ENCODE measurements around the gene PAPPA. TPM values are rescaled to one million over a fixed set of nuclear protein-coding genes. Genes with fewer than 3 reads are reported as not detected.

Gene PAPPA
- total RNA-seq, 1 donor from 2014 or later = 0.52 TPM

GRCh38 chr9:116269250-116269649 lies 115.7 kb downstream of the PAPPA start:
- H3K27ac ChIP-seq (ENCODE audit: low read depth, low read length) = no peak overlapping the region

GRCh38 chr9:116270546-116270945 lies 117.0 kb downstream of the PAPPA start:
- Histone ChIP-seq H3K4me3 (ENCODE audit: low read length in 3 of 3) (no peak overlapping the region), H3K27me3 (ENCODE audit: control insufficient read depth in 3 of 3, insufficient read depth in 3 of 3, low read length in 3 of 3) (peaks cover 0 to 3% (median 0%) of the 10 kb centered on the region in 3 donors), H3K27ac (ENCODE audit: low read depth, low read length) (no peak overlapping the region), H3K9ac (ENCODE audit: low read depth in 1 of 3, low read length in 3 of 3) (no peak overlapping the region), H3K36me3 (ENCODE audit: control insufficient read depth in 3 of 3, insufficient read depth in 3 of 3, low read length in 3 of 3) (no peaks in the 10 kb centered on the region), H3K9me3 (ENCODE audit: control insufficient read depth in 3 of 3, low read length in 3 of 3) (no peaks in the 10 kb centered on the region), H3K4me1 (ENCODE audit: control insufficient read depth in 3 of 3, insufficient read depth in 3 of 3, low read length in 3 of 3) (no peaks in the 10 kb centered on the region)

More at GRCh38 chr9:116269250-116269649, 115.7 kb downstream of the PAPPA start:
- no peak overlapping the region for H3K9ac ChIP-seq (ENCODE audit: low read depth in 1 of 3, low read length in 3 of 3)
- H3K36me3 ChIP-seq (ENCODE audit: control insufficient read depth in 3 of 3, insufficient read depth in 3 of 3, low read length in 3 of 3) = no peaks in the 10 kb centered on the region
- H3K27me3 ChIP-seq (ENCODE audit: control insufficient read depth in 3 of 3, insufficient read depth in 3 of 3, low read length in 3 of 3) = no peaks in the 10 kb centered on the region
- no peaks in the 10 kb centered on the region for H3K9me3 ChIP-seq (ENCODE audit: control insufficient read depth in 3 of 3, low read length in 3 of 3)
- H3K4me1 ChIP-seq (ENCODE audit: control insufficient read depth in 3 of 3, insufficient read depth in 3 of 3, low read length in 3 of 3) = no peaks in the 10 kb centered on the region
- no peak overlapping the region for H3K4me3 ChIP-seq (ENCODE audit: low read length in 3 of 3)

- Histone ChIP-seq H3K9me3 (ENCODE audit: control insufficient read depth in 3 of 3, low read length in 3 of 3) (no peaks in the 10 kb centered on the region), H3K9ac (ENCODE audit: low read depth in 1 of 3, low read length in 3 of 3) (no peak overlapping the region), H3K27me3 (ENCODE audit: control insufficient read depth in 3 of 3, insufficient read depth in 3 of 3, low read length in 3 of 3) (peaks cover 0 to 5% (median 0%) of the 10 kb centered on the region in 3 donors), H3K36me3 (ENCODE audit: control insufficient read depth in 3 of 3, insufficient read depth in 3 of 3, low read length in 3 of 3) (no peaks in the 10 kb centered on the region), H3K27ac (ENCODE audit: low read depth, low read length) (no peak overlapping the region), H3K4me1 (ENCODE audit: control insufficient read depth in 3 of 3, insufficient read depth in 3 of 3, low read length in 3 of 3) (no peaks in the 10 kb centered on the region), H3K4me3 (ENCODE audit: low read length in 3 of 3) (no peak overlapping the region)
Measured at GRCh38 chr9:116271340-116271739, 117.7 kb downstream of the PAPPA start.

- Histone ChIP-seq H3K4me3 (ENCODE audit: low read length in 3 of 3) (no peak overlapping the region), H3K4me1 (ENCODE audit: control insufficient read depth in 3 of 3, insufficient read depth in 3 of 3, low read length in 3 of 3) (no peaks in the 10 kb centered on the region), H3K9me3 (ENCODE audit: control insufficient read depth in 3 of 3, low read length in 3 of 3) (no peaks in the 10 kb centered on the region)
Measured at GRCh38 chr9:116271991-116272390, 118.4 kb downstream of the PAPPA start.

GRCh38 chr9:116274293-116274692 lies 120.7 kb downstream of the PAPPA start:
- no peak overlapping the region for H3K9ac ChIP-seq (ENCODE audit: low read depth in 1 of 3, low read length in 3 of 3)

More at GRCh38 chr9:116271991-116272390, 118.4 kb downstream of the PAPPA start:
- peaks cover 0 to 5% (median 0%) of the 10 kb centered on the region in 3 donors for H3K27me3 ChIP-seq (ENCODE audit: control insufficient read depth in 3 of 3, insufficient read depth in 3 of 3, low read length in 3 of 3)
- H3K27ac ChIP-seq (ENCODE audit: low read depth, low read length) = no peak overlapping the region
- no peaks in the 10 kb centered on the region for H3K36me3 ChIP-seq (ENCODE audit: control insufficient read depth in 3 of 3, insufficient read depth in 3 of 3, low read length in 3 of 3)
- no peak overlapping the region for H3K9ac ChIP-seq (ENCODE audit: low read depth in 1 of 3, low read length in 3 of 3)

GRCh38 chr9:116275418-116276195 lies 122.0 kb downstream of the PAPPA start:
- no peaks in the 10 kb centered on the region for H3K4me1 ChIP-seq (ENCODE audit: control insufficient read depth in 3 of 3, insufficient read depth in 3 of 3, low read length in 3 of 3)
- H3K27me3 ChIP-seq (ENCODE audit: control insufficient read depth in 3 of 3, insufficient read depth in 3 of 3, low read length in 3 of 3) = peaks cover 0 to 5% (median 0%) of the 10 kb centered on the region in 3 donors
- no peak overlapping the region for H3K27ac ChIP-seq (ENCODE audit: low read depth, low read length)
- no peaks in the 10 kb centered on the region for H3K36me3 ChIP-seq (ENCODE audit: control insufficient read depth in 3 of 3, insufficient read depth in 3 of 3, low read length in 3 of 3)
- H3K9me3 ChIP-seq (ENCODE audit: control insufficient read depth in 3 of 3, low read length in 3 of 3) = no peaks in the 10 kb centered on the region
- no peak overlapping the region for H3K4me3 ChIP-seq (ENCODE audit: low read length in 3 of 3)
- H3K9ac ChIP-seq (ENCODE audit: low read depth in 1 of 3, low read length in 3 of 3) = no peak overlapping the region

More at GRCh38 chr9:116274293-116274692, 120.7 kb downstream of the PAPPA start:
- no peak overlapping the region for H3K4me3 ChIP-seq (ENCODE audit: low read length in 3 of 3)
- peaks cover 0 to 5% (median 0%) of the 10 kb centered on the region in 3 donors for H3K27me3 ChIP-seq (ENCODE audit: control insufficient read depth in 3 of 3, insufficient read depth in 3 of 3, low read length in 3 of 3)
- H3K27ac ChIP-seq (ENCODE audit: low read depth, low read length) = no peak overlapping the region
- no peaks in the 10 kb centered on the region for H3K4me1 ChIP-seq (ENCODE audit: control insufficient read depth in 3 of 3, insufficient read depth in 3 of 3, low read length in 3 of 3)
- H3K9me3 ChIP-seq (ENCODE audit: control insufficient read depth in 3 of 3, low read length in 3 of 3) = no peaks in the 10 kb centered on the region
- H3K36me3 ChIP-seq (ENCODE audit: control insufficient read depth in 3 of 3, insufficient read depth in 3 of 3, low read length in 3 of 3) = no peaks in the 10 kb centered on the region

GRCh38 chr9:116276196-116276493 lies 122.6 kb downstream of the PAPPA start:
- Histone ChIP-seq H3K9me3 (ENCODE audit: control insufficient read depth in 3 of 3, low read length in 3 of 3) (no peaks in the 10 kb centered on the region), H3K27ac (ENCODE audit: low read depth, low read length) (no peak overlapping the region), H3K36me3 (ENCODE audit: control insufficient read depth in 3 of 3, insufficient read depth in 3 of 3, low read length in 3 of 3) (no peaks in the 10 kb centered on the region), H3K4me1 (ENCODE audit: control insufficient read depth in 3 of 3, insufficient read depth in 3 of 3, low read length in 3 of 3) (no peaks in the 10 kb centered on the region), H3K27me3 (ENCODE audit: control insufficient read depth in 3 of 3, insufficient read depth in 3 of 3, low read length in 3 of 3) (peaks cover 0 to 5% (median 0%) of the 10 kb centered on the region in 3 donors), H3K4me3 (ENCODE audit: low read length in 3 of 3) (no peak overlapping the region), H3K9ac (ENCODE audit: low read depth in 1 of 3, low read length in 3 of 3) (no peak overlapping the region)

- no peak overlapping the region for H3K27ac ChIP-seq (ENCODE audit: low read depth, low read length)
- no peak overlapping the region for H3K4me3 ChIP-seq (ENCODE audit: low read length in 3 of 3)
- H3K4me1 ChIP-seq (ENCODE audit: control insufficient read depth in 3 of 3, insufficient read depth in 3 of 3, low read length in 3 of 3) = no peaks in the 10 kb centered on the region
- no peaks in the 10 kb centered on the region for H3K36me3 ChIP-seq (ENCODE audit: control insufficient read depth in 3 of 3, insufficient read depth in 3 of 3, low read length in 3 of 3)
- H3K9me3 ChIP-seq (ENCODE audit: control insufficient read depth in 3 of 3, low read length in 3 of 3) = no peaks in the 10 kb centered on the region
- H3K9ac ChIP-seq (ENCODE audit: low read depth in 1 of 3, low read length in 3 of 3) = no peak overlapping the region
- peaks cover 0 to 5% (median 0%) of the 10 kb centered on the region in 3 donors for H3K27me3 ChIP-seq (ENCODE audit: control insufficient read depth in 3 of 3, insufficient read depth in 3 of 3, low read length in 3 of 3)
Measured at GRCh38 chr9:116276651-116277121, 123.1 kb downstream of the PAPPA start.

- Histone ChIP-seq H3K4me1 (ENCODE audit: control insufficient read depth in 3 of 3, insufficient read depth in 3 of 3, low read length in 3 of 3) (no peaks in the 10 kb centered on the region), H3K4me3 (ENCODE audit: low read length in 3 of 3) (no peak overlapping the region), H3K36me3 (ENCODE audit: control insufficient read depth in 3 of 3, insufficient read depth in 3 of 3, low read length in 3 of 3) (no peaks in the 10 kb centered on the region), H3K9ac (ENCODE audit: low read depth in 1 of 3, low read length in 3 of 3) (no peak overlapping the region), H3K27me3 (ENCODE audit: control insufficient read depth in 3 of 3, insufficient read depth in 3 of 3, low read length in 3 of 3) (peaks cover 0 to 5% (median 0%) of the 10 kb centered on the region in 3 donors), H3K27ac (ENCODE audit: low read depth, low read length) (no peak overlapping the region), H3K9me3 (ENCODE audit: control insufficient read depth in 3 of 3, low read length in 3 of 3) (no peaks in the 10 kb centered on the region)
Measured at GRCh38 chr9:116278326-116278725, 124.7 kb downstream of the PAPPA start.

GRCh38 chr9:116279230-116279629 lies 125.6 kb downstream of the PAPPA start:
- Histone ChIP-seq H3K9ac (ENCODE audit: low read depth in 1 of 3, low read length in 3 of 3) (no peak overlapping the region), H3K27me3 (ENCODE audit: control insufficient read depth in 3 of 3, insufficient read depth in 3 of 3, low read length in 3 of 3) (peaks cover 0 to 5% (median 0%) of the 10 kb centered on the region in 3 donors), H3K4me1 (ENCODE audit: control insufficient read depth in 3 of 3, insufficient read depth in 3 of 3, low read length in 3 of 3) (no peaks in the 10 kb centered on the region), H3K9me3 (ENCODE audit: control insufficient read depth in 3 of 3, low read length in 3 of 3) (no peaks in the 10 kb centered on the region), H3K27ac (ENCODE audit: low read depth, low read length) (no peak overlapping the region), H3K4me3 (ENCODE audit: low read length in 3 of 3) (no peak overlapping the region), H3K36me3 (ENCODE audit: control insufficient read depth in 3 of 3, insufficient read depth in 3 of 3, low read length in 3 of 3) (no peaks in the 10 kb centered on the region)
